Nephron progenitor cell (in vitro differentiated cells): ENCODE results near the gene SLC38A3.
A peak's percentile ranks its signal among the peaks of the same experiment; 100 is the strongest.

ENCODE experiments used
- DNase-seq: peaks from one replicate; pipeline ENCODE4 v3.0.0; 2021
- H3K27ac Mint-ChIP-seq: 2 replicates; pipeline ENCODE4 v1.8.0; 2021; ENCODE audit warnings: mild to moderate bottlenecking, moderate library complexity, mixed read lengths
- H3K27me3 Mint-ChIP-seq: 2 replicates; pipeline ENCODE4 v1.8.0; 2021; ENCODE audit warnings: mild to moderate bottlenecking, low read depth, mixed read lengths; ENCODE audit not compliant: poor library complexity
- H3K36me3 Mint-ChIP-seq: 2 replicates; pipeline ENCODE4 v1.8.0; 2021; ENCODE audit warnings: low read depth, mixed read lengths
- H3K4me1 Mint-ChIP-seq: 2 replicates; pipeline ENCODE4 v1.8.0; 2021; ENCODE audit warnings: mixed read lengths
- H3K4me3 Mint-ChIP-seq: 2 replicates; pipeline ENCODE4 v1.8.0; 2021; ENCODE audit warnings: mild to moderate bottlenecking, moderate library complexity, mixed read lengths
- H3K9me3 Mint-ChIP-seq: 2 replicates; pipeline ENCODE4 v1.8.0; 2021; ENCODE audit warnings: mild to moderate bottlenecking, moderate library complexity, mixed read lengths
- TF ChIP-seq, protein P1 (sequence below): fragments of 200-600 bp; sonication (generic); IDR thresholded peaks from 2 replicates; pipeline ENCODE4 v1.5.0; 2021; ENCODE audit warnings: antibody characterized with exemption

Gene SLC38A3

DNA sequence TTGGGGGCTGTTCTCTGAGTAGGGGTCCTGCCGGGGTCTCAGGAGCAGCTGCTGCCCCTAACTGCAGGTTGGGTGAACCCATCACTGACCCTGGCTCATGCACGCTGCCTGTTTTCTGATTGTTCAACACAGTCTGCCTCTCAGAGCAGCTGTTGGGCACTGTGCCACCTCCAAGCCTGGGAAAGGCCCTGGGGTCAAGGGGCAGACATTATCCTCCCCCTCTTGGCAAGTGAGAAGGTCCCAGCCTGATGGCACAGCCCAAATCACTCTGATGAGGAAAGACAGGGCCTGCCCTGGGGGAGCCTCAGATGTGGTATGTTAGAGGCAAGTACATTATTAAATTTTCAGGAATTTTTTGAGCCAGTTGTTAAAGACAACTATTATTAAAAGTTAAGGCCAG lies 27.7 kb upstream of the SLC38A3 start:
- Mint-ChIP-seq H3K4me3 (no peak overlapping the region), H3K4me1 (peaks cover 24% of the 10 kb centered on the region), H3K27me3 (peaks cover 6% of the 10 kb centered on the region), H3K9me3 (no peaks in the 10 kb centered on the region), H3K27ac (peak overlapping the region; percentile 79), H3K36me3 (peaks cover 62% of the 10 kb centered on the region)
- TF ChIP-seq, protein P1, sequence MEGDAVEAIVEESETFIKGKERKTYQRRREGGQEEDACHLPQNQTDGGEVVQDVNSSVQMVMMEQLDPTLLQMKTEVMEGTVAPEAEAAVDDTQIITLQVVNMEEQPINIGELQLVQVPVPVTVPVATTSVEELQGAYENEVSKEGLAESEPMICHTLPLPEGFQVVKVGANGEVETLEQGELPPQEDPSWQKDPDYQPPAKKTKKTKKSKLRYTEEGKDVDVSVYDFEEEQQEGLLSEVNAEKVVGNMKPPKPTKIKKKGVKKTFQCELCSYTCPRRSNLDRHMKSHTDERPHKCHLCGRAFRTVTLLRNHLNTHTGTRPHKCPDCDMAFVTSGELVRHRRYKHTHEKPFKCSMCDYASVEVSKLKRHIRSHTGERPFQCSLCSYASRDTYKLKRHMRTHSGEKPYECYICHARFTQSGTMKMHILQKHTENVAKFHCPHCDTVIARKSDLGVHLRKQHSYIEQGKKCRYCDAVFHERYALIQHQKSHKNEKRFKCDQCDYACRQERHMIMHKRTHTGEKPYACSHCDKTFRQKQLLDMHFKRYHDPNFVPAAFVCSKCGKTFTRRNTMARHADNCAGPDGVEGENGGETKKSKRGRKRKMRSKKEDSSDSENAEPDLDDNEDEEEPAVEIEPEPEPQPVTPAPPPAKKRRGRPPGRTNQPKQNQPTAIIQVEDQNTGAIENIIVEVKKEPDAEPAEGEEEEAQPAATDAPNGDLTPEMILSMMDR: no peak
- no peak for DNase-seq

DNA sequence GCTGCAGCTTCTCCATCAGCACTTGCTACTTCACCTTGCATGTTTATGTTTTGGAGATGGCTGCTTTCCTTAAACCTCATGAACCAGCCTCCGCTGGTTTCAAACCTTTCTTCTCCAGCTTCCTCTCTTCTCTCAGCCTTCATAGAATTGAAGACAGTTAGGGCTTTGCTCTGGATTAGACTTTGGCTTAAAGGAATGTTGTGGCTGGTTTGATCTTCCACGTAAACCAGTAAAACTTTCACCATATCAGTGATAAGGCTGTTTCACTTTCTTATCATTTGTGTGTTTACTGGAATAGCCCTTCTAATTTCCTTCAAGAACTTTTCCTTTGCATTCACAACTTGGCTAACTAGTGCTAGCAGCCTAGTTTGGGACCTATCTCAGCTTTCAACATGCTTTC lies 25.4 kb upstream of the SLC38A3 start:
- Mint-ChIP-seq H3K4me1 (peaks cover 32% of the 10 kb centered on the region), H3K27me3 (peaks cover 6% of the 10 kb centered on the region), H3K4me3 (no peak overlapping the region), H3K36me3 (peaks cover 72% of the 10 kb centered on the region), H3K9me3 (no peaks in the 10 kb centered on the region), H3K27ac (peak overlapping the region; percentile 40)
- TF ChIP-seq, protein P1: no peak
- no peak for DNase-seq

DNA sequence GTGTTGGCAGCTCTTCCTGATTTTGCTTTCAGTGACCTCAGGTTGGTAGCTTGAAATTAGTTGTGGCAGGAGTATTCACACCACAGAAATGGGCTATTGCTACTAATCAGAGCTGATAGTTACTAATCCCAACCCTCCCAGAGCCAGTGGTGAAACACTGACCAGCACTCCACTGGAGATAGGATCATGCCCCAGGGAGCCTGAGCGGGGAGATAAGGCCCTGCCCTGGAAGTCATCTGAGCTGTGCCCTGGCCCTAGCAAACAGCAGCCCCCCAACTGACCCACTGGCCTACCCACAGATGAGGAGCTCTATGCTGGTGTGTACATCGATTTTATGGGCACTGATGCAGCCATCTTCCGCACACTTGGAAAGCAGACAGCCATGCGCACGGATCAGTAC lies 23.1 kb upstream of the SLC38A3 start:
- DNase-seq: no peak
- Mint-ChIP-seq H3K4me3 (no peak overlapping the region), H3K27me3 (peaks cover 3% of the 10 kb centered on the region), H3K9me3 (no peaks in the 10 kb centered on the region), H3K27ac (peak overlapping the region; percentile 66), H3K4me1 (peaks cover 32% of the 10 kb centered on the region), H3K36me3 (peaks cover 58% of the 10 kb centered on the region)
- TF ChIP-seq, protein P1: no peak

DNA sequence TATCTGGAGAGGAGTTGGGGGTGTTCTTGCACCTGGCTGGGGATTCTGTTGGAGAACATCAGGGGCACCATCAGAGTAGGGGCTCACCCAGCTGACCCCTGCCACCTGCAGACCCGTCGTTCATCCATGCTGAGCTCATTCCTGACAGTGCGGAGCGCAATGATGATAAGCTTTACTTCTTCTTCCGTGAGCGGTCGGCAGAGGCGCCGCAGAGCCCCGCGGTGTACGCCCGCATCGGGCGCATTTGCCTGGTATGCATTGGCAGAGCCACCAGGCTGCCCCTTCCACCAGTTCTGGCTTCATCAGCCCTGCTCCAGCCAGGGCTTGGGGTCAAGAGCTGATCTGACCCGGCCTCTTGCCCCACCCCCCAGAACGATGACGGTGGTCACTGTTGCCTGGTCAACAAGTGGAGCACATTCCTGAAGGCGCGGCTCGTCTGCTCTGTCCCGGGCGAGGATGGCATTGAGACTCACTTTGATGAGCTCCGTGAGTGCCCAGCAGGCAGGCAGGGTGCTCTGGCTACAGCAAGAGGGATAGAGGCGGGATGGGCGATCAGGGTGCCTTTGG lies 22.5 kb upstream of the SLC38A3 start:
- Mint-ChIP-seq H3K4me1 (peaks cover 32% of the 10 kb centered on the region), H3K27me3 (peaks cover 3% of the 10 kb centered on the region), H3K9me3 (no peaks in the 10 kb centered on the region), H3K4me3 (no peak overlapping the region), H3K27ac (peak overlapping the region; percentile 66), H3K36me3 (peaks cover 51% of the 10 kb centered on the region)
- TF ChIP-seq, protein P1: no peak
- DNase-seq: no peak

DNA sequence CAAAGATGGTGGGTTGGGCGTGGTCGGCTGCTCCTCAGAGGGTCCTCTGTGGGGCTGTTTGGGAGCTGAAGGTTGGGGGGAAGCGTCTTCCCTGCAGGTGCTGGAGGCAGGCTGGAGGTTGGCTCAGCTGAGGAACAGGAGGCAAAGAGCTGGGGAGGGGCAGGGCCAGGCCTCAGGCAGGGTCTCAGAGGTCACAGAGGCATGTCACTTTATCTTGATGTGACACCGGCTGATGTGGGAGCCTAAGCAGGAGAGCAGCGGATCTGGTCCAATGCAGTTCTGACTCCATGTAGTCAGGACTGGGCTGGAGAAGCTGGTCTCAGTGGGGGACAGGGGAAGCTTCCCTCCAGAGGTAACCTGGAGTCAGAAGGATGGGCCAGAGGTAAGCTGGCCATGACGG lies 21.3 kb upstream of the SLC38A3 start:
- H3K27me3 Mint-ChIP-seq: peaks cover 3% of the 10 kb centered on the region
- H3K27ac Mint-ChIP-seq: peak overlapping the region; percentile 81
- H3K4me3 Mint-ChIP-seq: no peak overlapping the region
- TF ChIP-seq, protein P1: no peak
- peaks cover 36% of the 10 kb centered on the region for H3K4me1 Mint-ChIP-seq
- peaks cover 42% of the 10 kb centered on the region for H3K36me3 Mint-ChIP-seq
- DNase-seq: no peak
- no peaks in the 10 kb centered on the region for H3K9me3 Mint-ChIP-seq

DNA sequence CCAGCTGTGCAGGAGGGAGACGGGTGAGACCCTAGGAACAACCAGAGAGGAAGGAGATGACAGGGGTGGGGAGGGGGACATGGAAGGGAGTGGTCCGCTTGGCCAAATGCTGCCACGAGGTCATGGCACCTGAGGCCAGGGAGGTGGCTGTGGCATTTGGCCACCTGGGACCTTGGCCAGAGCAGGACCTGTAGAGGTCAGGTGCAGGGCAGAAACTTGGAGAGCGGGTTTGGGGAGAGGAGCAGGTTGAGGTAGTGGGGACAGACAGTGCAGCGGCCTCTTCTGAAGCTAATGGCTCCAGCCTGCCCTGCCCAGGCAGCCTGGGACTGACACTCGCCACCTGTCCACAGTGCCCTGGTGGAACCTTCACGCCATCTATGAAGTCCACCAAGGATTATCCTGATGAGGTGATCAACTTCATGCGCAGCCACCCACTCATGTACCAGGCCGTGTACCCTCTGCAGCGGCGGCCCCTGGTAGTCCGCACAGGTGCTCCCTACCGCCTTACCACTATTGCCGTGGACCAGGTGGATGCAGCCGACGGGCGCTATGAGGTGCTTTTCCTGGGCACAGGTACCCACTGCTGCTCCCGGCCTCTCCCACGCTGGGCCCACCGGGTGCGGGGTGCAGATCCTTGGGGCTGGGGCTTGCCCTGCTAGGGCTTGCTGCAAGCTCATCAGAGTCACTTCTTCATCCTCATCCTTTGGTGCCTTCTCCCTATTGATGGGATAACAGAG lies 20.7 kb upstream of the SLC38A3 start:
- no peak overlapping the region for H3K4me3 Mint-ChIP-seq
- H3K4me1 Mint-ChIP-seq: peaks cover 42% of the 10 kb centered on the region
- peaks cover 3% of the 10 kb centered on the region for H3K27me3 Mint-ChIP-seq
- no peaks in the 10 kb centered on the region for H3K9me3 Mint-ChIP-seq
- TF ChIP-seq, protein P1: no peak
- peak overlapping the region; percentile 81 for H3K27ac Mint-ChIP-seq
- no peak for DNase-seq
- peaks cover 36% of the 10 kb centered on the region for H3K36me3 Mint-ChIP-seq
